ENCODE data around the gene RAB1B.

DNA sequence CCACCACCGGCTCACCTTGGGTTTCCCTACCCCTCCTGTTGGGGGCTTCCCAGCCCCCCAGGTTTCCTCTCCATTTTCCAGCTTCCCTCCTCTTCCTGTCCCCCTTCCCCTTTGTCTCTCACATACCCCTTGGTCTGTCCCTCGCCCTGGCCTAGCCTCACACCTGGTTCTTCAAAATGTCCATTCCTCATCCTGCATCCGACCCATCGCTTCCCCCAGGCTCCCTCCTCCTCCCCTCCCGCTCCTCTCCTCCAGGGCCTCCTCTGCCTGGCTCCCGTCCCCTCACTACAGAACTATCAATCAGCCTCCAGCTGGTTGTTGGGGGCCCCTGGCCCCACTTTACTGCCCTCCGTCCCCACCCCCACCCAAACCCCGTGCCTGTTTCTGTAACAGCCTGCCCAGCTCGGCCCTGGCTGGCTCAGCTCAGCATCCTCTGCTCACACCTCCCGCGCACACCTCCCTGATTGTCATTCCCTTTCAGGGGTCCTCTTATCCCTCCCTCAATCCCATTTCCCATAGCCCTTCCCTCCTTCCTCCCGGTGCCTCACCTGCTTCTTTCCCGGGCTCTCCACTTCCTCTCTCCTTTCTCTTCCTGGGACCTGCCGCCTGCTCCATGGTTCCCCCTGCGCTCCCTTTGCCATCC, 10.8 kb downstream of the RAB1B start:
- TF ChIP-seq, protein P1, sequence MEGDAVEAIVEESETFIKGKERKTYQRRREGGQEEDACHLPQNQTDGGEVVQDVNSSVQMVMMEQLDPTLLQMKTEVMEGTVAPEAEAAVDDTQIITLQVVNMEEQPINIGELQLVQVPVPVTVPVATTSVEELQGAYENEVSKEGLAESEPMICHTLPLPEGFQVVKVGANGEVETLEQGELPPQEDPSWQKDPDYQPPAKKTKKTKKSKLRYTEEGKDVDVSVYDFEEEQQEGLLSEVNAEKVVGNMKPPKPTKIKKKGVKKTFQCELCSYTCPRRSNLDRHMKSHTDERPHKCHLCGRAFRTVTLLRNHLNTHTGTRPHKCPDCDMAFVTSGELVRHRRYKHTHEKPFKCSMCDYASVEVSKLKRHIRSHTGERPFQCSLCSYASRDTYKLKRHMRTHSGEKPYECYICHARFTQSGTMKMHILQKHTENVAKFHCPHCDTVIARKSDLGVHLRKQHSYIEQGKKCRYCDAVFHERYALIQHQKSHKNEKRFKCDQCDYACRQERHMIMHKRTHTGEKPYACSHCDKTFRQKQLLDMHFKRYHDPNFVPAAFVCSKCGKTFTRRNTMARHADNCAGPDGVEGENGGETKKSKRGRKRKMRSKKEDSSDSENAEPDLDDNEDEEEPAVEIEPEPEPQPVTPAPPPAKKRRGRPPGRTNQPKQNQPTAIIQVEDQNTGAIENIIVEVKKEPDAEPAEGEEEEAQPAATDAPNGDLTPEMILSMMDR (IDR thresholded peaks at IDR 0.05) = no peak
- TF ChIP-seq POLR2A (IDR thresholded peaks at IDR 0.05) = no peak
